ENCODE data around the gene SSH2.
"Not testable (repeated sequence)": the region's sequence is repeated elsewhere in the genome, so short reads cannot be mapped to it uniquely, and the experiment has no call there.

SSH2 gene

DNA sequence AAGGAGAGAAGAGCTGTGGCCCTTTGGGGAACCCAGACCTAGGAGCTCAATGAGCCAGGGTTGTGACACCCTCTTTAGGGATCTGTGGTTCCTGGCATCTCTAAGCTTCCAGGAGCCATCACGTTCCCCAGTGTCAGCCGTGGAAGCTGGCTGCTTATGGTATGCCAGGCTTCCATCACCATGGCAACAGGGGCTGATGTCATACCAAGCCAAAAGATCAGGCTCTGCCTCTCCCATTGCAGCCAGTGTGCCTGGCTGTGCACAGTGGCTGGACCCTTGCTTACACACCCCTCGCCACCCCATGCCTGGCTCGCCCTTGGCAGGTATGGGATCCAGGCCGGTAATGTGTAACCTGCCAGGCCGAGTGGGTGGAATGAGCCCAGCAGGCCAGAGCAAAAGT, 91.1 kb downstream of the SSH2 start:
- DNase-seq (ENCODE audit: low spot score): no peak

DNA sequence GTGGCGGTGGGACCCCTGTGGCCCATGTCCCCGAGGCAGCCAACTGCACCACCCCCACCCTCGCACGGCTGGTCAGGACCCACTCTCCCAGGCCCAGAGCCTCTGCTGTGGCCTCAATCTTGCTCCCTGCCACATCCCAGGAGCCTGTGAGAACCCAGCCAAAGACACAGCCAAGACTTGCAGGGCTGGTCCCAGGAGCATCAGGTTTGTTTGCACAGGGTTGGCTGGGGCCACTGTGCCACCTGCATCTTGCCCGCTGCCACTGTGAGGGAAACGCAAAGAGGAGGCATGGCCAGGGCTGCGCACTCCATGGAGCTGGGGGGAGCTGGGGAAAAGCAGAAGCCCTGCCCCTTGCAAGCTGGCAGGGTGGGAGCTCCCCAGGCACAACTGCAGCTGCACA, 92.5 kb downstream of the SSH2 start:
- no peak for DNase-seq (ENCODE audit: low spot score)

DNA sequence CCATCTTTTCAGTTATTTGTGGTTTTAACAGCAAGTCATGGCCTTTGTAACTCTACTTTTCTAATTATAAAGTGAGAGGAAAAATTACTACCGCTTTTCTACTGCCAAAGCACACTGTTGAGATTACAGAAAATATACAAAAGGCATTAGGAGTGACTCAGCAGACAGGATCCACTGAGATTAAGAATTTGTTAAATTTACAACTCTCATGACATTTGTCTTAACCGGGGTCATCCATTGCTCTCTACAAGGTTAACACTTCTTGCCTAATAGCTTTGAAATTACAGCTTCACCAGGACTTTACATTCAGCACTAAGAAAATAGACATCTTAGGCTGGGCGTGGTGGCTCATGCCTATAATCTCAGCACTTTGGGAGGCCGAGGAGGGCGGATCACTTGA, 93.4 kb downstream of the SSH2 start:
- DNase-seq (ENCODE audit: low spot score): no peak

DNA sequence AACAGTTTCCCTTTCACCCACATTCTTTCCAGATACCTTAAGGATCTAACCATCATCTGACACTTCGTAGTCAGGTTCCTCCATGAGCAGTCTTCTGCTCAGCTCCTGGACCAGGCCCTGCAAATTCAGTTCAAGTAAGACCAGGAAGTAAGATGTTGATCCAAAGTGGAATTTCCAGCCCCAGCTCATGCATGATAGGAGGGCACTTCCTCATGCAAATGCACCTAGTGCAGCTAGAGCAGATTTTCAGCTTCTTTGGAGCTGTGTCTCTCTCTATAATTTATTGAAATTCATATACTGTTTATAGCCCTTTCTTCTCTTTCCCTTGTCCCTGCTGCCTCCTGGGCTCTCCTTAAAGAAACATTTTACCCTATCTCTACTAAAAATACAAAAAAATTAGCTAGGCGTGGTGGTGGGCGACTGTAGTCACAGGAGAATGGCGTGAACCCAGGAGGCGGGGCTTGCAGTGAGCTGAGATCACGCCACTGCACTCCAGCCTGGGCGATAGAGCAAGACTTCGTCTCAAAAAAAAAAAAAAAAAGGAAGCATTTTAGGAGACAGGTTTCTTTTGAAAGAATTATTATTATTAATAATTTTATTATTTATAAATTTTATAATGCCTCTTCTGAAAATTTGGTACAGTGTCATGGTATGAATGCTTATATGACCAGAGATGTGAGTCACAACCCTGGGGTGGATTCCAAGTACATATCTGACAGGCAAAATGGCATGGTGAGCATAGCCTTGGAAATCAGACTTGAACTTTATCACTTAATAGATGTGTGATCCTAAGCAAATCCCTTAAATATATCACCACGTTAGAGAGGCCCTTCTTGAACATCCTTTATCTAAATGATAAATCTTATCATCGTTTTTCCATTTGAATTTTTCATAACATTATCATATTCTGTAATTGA, 94.3 kb downstream of the SSH2 start:
- DNase-seq (ENCODE audit: low spot score): no peak

DNA sequence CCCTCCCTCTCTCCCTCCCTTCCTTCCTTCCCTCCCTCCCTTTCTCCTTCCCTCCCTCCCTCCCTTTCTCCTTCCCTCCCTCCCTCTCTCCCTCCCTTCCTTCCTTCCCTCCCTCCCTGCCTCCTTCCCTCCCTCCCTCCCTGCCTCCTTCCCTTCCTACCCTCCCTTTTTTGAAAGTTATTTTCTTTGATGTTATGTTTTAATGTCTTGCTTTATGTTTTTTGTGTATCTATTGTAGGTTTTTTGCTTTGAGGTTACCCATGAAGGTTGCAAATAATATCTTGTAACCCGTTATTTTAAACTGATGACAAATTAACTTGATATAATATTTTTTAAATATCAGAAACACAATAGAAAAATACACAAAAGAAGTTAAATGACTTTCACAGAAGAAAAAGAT, 96.2 kb downstream of the SSH2 start:
- no peak for DNase-seq (ENCODE audit: low spot score)

DNA sequence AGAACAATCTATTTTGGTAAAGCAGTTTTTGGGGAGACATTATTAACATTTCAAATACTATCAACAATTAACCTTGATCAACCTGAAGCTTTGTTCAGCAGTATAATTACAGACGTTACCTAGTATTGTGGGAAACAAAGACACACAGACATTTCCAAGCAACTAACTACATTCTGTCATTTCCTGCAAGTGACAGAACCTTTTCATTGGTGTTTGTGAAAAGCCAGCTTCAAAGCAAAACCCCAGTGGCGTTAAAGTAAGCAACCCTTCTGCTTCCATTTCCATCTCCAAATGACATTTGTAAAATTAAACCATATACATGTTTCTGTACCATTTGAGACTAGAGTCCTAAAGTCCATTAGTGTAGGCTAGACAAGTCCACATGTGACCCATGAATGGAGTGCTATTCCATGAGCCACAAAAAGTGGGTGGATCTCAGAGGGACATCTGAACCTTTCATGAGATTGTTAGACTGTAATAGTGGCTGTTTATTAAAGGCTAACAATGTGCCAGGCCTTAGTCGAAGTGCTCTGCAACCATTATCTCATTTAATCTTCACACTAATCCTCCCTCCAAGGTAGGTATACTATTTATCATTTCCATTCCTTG, 101.2 kb downstream of the SSH2 start:
- DNase-seq (ENCODE audit: low spot score): no peak

DNA sequence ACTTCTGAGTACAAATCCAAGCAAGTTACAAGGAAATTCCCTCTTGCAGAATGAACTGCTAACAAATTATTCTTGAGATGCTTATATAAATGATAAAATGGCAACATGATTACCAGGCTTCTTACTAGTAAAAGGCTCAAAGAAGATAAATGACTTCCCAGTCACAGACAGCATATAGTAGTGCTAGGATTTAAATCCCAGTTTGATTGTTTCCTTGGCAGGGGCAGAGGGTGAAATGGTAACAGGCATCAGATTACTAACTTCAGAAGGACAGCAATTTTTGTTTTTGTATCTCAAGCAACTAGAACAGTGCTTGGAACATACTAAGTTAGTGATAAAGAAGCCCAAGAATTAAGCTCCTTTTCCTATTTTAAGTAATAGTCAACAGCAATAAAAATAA, 102.8 kb downstream of the SSH2 start:
- DNase-seq (ENCODE audit: low spot score): no peak

DNA sequence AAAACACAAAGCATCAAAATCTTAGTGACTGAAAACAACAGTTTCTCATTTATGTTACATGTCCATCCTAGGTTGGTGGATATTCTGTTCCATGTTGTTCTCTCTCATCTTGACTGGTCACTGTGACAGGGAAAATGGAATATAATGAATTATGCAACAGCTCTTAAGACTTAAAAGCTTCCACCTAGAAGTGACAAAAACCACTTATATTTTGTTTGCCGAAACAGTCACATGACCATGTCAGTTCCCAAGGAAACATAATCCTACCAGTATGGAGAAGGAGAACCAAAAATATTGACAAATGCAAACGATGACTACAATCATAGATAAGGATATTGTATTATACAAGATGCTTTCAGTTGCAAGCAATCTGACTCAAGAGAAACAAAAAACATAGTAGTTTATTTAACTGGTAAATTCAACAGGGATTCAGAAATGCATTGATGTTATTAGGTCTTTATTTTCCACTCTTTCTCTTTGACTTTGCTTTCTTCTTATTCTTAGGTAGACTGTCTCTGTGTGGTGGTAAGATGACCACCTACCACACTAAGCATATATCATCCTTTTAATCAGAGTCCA, 103.8 kb downstream of the SSH2 start:
- no peak for DNase-seq (ENCODE audit: low spot score)

DNA sequence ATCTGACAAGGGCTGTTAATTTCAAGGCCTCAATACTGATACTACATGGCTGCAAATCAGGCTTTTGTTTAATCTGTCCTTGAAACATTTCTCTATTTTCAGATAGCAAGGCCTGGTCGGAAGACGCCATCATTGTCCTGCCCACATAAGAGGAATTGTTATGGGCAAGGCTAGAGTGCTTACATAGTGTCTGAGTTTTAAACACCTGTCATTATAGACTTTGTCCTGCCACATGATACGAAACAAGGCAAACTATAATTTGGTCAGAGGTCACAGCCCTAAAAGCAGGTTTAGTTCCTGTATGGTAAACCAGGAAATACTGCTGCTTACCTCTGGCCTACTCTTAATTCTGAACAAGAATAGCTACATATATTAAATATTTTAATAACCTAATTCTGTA, 104.4 kb downstream of the SSH2 start:
- no peak for DNase-seq (ENCODE audit: low spot score)

DNA sequence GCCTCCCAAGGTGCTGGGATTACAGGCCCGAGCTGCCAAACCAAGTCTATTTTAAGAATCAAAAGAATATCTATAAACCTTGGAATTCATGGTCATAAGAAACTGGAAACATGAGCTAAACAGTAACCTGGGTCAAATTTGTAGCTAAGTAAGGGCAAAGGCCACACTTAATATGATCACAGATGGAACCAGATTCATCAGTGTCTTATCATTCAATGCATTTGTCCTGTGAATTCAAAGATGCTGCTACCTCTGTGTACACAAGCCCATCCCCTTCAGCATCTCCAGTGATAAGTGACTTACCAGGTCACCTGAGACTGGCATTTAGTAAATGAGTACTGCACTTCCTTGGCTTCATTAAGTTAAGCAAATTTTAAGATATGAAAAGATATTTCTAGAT, 108.1 kb downstream of the SSH2 start:
- no peak for DNase-seq (ENCODE audit: low spot score)

DNA sequence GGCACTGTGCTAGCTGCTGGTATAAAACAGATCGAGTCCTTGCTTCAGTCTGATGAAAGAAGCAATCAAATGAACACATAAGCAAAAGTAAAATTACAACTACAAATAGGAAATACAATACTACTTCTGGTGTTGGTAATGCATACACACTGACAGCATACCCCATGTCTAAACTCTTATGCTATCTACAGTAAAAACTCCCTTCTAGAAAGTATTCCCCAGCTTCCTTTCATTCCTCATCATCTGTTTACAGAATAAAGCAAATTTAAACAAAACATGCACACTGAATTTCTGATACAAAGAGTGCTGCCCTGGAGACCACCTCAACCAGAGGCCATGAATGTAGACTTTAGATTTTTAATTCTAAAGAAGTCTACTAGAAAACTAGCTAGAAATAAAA, 109.6 kb downstream of the SSH2 start:
- DNase-seq (ENCODE audit: low spot score): no peak

DNA sequence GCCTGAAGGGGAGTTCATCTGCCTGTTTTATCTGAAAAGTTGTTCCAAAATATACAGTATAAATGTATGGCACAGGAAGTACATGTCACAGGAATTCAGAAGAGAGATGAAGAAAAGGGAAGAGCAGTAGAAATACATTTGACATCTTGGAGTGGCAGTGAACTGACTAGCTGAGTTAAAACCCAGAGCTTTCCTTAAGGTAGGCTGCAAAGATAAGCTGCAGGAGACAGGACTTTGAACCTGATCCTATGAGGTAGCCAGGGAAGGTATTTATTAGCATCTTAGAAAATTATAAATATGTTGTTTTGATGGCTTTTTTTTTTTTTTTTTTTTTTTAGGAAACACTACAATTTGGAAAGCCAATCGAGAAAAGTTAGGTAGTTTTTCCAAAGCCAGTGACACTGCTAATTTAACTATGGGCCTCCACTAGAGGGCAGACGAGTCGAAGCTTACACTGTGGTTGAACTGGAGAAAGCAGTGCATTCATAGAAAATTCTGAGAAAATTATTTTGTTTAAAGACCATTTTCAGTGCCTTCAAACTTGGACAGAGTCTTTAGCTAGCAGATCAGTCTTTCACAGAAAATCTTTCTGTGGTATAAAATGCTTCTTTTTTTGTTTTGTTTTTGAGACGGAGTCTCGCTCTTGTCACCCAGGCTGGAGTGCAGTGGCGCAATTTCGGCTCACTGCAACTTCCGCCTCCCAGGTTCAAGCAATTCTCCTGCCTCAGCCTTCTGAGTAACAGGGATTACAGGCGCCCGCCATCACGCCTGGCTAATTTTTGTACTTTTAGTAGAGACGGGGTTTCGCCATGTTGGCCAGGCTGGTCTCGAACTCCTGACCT, 122.3 kb downstream of the SSH2 start:
- DNase-seq (ENCODE audit: low spot score): peak; percentile 71

DNA sequence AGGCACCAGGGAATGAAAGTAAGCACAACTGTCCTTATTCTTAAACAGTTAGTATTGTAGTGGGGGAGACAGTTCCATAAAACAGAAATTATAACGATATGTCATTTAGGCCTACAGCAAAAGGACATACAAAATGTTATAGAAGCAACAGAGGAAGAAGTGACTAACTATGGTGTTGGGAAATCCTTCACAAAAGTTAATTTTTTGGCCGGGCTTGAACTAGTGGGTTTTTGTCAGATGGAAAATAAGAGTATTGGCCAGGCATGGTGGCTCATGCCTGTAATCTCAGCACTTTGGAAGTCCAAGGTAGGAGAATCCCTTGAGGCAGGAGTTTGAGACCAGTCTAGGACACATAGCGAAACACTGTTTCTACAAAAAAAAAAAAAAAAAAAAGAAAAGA, 127.8 kb downstream of the SSH2 start:
- no peak for DNase-seq (ENCODE audit: low spot score)

DNA sequence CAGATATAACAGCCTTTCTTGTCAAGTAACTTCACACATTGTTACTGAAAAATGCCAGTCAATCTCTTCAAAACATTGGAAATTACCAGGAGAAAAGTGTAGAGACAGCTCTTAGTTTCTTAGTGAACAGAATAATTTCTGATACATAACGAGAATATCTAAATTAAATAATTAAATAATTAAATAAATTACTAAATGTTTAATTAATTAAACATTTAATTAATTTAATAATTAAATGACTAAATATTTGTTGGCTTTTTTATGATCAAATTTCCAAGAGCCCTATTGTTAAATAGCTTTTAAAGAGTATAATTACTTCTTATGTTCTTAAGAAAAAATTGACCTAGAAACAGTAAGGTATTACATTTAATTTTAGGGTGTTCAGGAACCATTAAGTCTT, 129.6 kb downstream of the SSH2 start:
- DNase-seq (ENCODE audit: low spot score): no peak

DNA sequence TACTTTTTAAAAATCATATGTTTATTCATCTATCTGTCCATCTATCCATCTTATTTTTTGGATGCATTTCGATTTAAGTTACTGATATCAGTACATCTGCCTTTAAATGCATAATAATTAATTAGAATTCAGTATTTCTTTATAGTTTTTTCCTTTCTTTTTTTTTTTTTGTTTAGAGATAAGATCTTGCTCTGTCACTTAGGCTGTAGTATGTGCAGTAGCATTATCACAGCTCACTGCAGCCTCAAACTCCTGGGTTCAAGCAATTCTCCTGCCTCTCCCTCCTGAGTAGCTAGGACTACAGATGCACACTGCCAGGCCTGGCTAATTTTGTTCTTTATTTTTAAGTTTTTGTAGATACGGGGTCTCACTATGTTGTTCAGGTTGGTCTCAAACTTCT, 133.4 kb downstream of the SSH2 start:
- DNase-seq (ENCODE audit: low spot score): no peak

DNA sequence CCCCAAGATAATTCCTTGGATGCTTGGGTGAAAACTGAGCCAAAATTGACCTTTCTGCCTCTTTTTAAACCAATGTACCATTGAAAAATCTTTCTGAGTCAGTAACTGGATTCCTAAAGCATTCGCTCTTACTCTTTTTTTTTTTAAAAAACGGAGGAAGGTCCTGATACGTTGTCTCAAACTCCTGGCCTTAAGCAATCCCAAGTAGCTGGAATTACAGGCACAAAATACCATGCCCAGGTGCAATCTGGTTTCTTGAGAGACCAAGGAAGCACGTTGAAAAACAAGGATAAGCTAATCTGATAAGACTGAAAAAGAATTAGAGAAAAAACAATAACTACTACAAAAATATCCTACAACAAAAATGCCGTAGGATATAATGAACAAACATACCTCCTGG, 136.5 kb downstream of the SSH2 start:
- DNase-seq (ENCODE audit: low spot score): no peak

DNA sequence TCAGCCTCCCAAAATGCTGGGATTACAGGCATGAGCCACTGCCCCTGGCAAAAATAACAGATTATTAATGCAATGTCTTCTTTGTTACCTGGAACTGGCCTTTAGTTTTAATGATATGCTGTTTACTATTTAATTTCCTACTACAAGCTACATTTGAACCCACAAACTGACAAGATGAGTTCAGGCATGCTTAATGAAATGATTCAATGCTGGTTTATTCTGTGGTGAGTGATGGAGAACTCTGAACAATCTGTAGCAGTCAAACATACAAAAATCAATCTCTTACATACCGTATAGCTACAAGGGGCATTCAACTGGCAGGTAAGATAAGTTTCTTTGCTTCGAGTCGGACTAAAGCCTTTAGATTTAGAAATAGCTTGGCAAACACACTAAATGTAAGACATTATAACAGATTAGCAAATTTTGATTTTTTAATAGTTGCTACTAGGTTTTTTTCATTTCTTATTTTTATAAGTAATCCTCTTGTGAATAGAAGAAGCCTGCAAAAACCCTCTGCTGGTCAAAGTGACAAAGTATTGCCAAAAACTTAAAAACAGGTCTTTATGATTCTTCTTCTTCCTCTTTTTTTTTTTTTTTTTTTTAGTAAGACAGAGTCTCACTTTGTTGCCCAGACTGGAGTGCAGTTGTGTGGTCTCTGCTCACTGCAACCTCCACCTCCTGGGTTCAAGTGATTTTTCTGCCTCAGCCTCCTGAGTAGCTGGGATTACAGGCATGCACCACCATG, 138.5 kb downstream of the SSH2 start:
- DNase-seq (ENCODE audit: low spot score): no peak

DNA sequence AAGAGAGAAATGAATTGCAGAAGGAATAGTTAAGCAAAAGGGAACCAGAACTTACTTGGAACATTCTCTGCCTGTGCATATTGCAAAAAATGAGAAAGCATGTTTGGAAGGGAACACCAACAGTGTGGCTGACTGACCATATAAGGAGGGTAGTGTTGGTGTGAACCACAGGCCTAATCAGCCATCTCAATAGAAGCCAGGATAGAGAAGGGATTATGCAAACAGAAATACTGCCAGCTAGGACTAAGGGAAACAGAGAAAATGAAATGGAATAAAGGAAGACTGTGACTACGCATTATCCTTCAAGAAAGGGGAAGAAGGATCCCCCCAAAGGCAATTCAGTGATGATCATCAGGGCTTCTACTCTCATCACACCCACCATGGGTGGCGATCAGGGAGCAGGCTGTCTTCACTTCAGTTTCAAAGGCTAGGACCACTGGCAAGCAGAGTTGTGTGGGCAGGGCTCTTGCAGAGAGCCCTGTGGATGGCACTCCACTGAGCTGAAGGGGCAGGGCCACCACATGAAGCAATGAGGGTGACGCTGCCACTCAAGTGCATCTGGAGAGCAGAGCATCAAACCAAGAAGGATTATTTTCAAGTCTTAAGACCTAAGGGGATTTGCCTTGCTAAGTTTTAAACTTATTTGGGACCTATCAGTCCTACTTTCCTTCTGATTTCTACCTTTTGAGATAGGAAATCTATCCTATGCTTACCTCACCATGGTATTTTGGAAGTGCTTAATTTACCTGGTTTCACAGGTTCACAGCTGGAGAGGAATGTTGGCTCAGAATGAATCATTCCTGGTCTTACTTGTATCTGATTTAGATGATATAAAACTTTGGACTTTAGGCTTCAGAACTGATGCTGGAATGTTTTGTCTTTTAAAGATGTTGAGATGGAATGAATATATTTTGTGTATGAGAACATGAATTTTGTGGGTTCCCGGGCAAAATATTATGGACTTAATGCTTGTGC, 140.5 kb downstream of the SSH2 start:
- DNase-seq (ENCODE audit: low spot score): no peak

DNA sequence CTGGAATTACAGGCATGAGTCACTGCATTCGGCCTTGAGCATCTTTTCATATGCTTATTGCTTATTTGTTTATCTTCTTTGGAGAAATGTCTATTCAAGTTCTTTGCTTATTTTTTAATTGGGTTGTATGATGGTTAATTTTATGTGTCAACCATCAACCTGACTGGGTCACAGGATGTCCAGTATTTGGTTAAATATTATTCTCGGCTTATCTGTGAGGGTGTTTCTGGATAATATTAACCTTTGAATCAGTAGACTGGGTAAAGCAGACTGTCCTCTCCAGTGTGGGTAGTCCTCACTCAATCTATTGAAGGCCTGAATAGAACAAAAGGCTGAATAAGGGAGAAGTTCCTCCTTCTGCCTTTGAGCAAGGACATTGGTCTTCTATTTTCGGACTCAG, 142.0 kb downstream of the SSH2 start:
- DNase-seq (ENCODE audit: low spot score): no peak

DNA sequence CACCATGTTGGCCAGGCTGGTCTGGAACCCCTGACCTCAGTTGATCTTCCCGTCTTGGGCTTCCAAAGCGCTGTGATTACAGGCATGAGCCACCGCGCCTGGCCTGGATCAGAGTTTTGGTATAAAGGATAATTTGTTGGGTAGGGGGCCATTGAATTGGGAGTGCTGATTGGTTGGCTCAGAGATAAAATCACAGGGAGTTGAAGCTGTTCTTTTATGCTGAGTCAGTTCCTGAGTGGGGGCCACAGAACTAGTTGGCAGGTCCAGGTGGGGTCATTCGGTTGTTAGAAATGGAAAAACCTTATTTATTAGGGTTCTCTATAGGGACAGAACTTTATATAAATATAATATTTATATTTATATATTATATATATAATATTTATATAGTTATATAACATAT, 147.1 kb downstream of the SSH2 start:
- no peak for DNase-seq (ENCODE audit: low spot score)

DNA sequence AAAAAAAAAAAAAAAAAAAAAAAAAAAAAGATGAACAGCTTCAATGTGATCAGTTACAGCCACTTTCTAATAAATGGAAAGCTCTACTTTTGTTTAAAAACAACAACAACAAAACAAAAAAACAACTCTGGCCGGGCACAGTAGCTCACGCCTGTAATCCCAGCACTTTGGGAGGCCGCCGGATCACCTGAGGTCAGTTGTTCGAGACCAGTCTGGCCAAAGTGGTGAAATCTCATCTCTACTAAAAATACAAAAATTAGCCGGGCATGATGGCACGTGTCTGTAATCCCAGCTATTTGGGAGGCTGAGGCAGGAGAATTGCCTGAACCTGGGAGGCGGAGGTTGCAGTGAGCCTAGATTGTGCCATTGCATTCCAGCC, 150.2 kb downstream of the SSH2 start:
- DNase-seq (ENCODE audit: low spot score): not testable (repeated sequence)

Data from activated CD4-positive, alpha-beta T cell treated with anti-CD3 and anti-CD28 coated beads, Interleukin-2, Interleukin-4, amounts not matched to agents 100 ng/mL and 50 ng/mL, durations not matched to agents 16 hours and 8 hours (primary cell).